K562 (cell line): ENCODE measurements around the gene TUBB4B.

Experiments used
- RBM22 ChIP-seq: fragments of 200-400 bp; formaldehyde crosslinking; IDR thresholded peaks from 2 replicates; pipeline ENCODE4 v1.6.1; 2018; ENCODE audit warnings: low read length, low read depth; ENCODE audit not compliant: poor library complexity, severe bottlenecking
- ZNF589 ChIP-seq: fragments of 200-800 bp; sonication (Bioruptor generic); IDR thresholded peaks from 2 replicates; pipeline ENCODE4 v1.6.1; 2016; ENCODE audit warnings: low read depth, missing genetic modification characterization, missing compliant biosample characterization

GRCh38 chr9:137230705-137231371 is 10.2 kb upstream of the TUBB4B start, which contains the start of gene SLC34A3:
- no peak for TF ChIP-seq RBM22
- TF ChIP-seq ZNF589: no peak
